ENCODE measurements around the gene A4GALT. TPM values are rescaled to one million over a fixed set of nuclear protein-coding genes. Genes with fewer than 3 reads are reported as not detected.

The A4GALT gene
- polyA plus RNA-seq, 3 donors = 5.3 to 55.2 (median 36.4) TPM

DNA sequence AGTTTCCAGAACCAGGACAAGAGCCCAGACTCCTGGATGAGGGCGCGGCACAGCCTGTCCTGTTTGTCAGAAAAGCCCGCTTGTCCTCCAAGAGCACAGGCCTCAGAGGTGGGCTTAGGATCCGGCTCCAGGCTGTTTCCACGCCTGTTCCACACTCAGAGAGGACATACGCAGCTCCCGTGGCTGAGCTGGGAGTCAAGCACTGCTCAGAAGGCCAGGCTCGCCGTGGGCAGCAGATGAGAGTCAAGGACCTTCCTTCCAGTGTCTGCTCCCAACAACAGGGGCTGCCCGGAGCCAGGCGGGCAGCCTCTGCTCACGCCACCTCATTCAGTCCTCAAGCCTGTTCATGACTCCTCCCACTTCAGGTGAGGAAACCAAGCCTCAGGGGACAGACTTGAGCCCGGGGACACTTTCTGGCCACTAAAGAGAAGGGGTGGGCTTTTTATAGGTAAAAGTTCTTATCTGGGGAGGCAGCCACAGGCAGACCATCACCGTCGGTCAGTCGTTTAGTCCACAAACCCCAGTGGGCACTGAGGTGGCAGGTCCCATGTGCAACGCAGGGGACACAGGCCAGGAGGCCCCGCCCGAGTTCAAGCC lies 75.2 kb downstream of the A4GALT start:
- WGBS, 3 donors = 41 to 51% (median 41%) methylated on average over 19 of the region's 19 CpGs
- no peak overlapping the region for H3K27ac ChIP-seq (ENCODE audit: low read depth, low read length)

DNA sequence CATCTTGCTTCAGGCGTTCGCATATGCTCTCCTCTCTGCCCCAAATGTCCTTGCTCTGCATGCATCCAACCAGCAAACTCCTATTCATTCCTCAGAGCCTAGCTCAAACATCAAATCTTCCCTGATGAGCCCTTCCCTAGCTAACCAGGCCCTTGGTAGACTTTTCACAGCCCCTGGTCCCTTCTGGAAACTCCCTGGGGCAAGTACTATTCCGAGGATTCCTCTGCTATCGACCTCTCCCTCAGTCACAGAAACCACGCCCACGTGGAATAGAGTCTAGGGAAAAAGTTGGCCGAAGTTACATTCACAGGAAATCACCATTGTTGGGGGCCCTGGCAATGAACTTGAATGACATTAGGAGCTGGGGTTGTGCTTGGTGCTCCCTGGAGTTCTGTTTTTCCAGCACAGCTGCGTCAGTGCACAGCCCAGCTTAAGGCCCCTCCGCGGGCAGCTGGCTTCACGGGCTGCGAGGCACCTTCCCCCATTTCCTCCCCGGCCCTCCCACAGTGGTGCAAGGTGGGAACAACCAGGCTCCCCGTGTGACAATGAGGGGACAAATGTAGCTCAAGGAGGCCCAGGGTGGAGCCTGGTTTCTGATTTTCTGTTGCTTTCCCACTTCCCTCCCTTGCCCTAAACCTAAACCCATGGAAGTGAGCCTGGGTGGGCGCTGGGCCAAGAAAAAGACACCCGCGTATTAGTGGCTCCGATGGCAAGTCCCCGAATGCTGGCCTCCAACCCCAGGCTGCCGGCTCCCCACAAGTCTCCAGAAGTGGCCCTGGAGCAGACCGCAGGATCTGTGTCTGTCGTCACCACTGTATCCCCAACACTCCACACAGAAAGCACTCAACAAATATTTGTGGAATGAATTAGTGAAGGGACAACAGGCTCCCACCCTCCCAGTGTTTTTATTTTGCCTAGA lies 76.0 kb downstream of the A4GALT start:
- 19 to 35% (median 22%) methylated on average over 22 of the region's 22 CpGs for WGBS, 3 donors
- no peak overlapping the region for H3K27ac ChIP-seq (ENCODE audit: low read depth, low read length)

DNA sequence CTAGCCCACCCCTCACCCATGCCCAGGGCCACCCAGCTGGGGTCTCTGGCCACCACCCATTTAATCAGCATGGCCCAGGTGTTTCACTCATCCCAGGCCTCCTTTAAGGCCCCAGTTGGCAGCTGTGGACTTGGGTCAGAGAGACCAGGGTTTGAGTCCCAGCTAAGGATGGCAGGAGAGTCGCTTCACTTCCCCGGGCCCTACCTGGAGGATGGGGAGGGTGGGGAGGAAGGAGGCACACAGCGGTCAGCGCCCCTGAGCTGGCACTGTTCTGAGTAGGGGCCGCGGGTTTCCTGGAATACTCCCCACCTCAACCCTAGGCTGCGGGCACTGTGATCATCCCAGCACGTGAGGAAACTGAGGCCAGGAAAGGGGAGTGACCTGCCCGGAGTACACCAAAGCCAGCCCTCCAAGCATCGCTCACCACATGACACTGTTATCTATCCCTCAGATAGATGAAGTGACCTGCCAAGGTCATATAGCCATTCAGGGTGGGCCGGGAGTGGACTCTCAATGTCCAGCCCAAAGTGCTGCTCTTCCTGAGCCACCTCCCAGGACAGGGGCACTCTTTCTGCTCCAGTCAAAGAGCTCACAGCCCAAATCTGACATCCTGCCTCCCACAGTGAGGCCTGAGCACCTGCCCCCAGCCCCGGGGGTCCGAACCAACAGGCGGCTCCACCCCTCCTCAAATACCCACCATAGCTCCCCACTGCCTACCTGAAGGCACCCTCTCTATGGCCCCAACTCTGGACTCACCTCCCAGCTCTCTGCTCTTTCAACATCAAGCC lies 76.8 kb downstream of the A4GALT start:
- WGBS, 3 donors = 79 to 84% (median 84%) methylated on average over 14 of the region's 14 CpGs
- H3K27ac ChIP-seq (ENCODE audit: low read depth, low read length) = no peak overlapping the region

DNA sequence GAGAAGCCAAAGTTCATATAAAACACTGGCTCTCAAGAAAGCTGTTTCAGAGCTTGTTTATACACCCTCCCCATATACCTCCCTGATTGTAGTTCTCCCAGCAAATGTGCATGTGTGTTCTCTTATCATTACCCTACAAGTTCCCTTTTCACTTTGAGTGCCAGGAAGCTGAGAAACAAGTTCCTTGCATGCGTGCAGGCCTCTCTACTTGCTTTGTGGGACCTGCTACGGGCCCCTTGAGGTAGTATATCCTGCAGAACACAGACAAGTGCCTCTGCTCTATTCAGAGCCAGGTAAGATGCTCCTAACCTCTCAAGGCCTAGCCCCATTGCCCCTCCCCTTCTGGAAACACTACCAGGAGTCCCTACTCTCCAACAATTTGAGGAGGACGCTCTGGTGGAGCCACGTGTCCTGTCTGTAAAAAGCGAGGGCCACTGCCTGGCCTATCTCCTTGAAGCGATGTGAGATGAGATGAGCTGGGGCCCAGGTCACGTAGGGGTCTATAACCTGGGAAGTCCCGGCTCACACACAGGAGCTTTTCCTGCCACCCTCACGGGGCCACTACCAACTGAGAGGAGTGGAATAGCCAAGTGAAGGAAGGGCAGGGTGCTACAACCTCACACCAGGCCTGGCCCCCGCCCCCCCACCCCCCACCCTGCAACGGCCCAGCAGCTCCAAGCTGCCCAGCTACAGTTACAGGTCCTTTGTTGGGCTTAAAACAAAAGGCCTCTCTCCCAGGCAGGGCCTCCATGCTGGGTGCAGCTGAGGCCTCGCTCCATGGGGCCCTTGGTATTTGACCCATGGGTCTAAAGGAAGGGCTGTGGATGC lies 77.7 kb downstream of the A4GALT start:
- 63 to 82% (median 64%) methylated on average over 11 to 12 of the region's 12 CpGs for WGBS, 3 donors
- no peak overlapping the region for H3K27ac ChIP-seq (ENCODE audit: low read depth, low read length)

Other genes with a start within 250 kb of the A4GALT start
- 10 to 100 TPM in 2 of 3 donors, 1 to 10 TPM in 1; 8.0 to 23.5 (median 12.9) TPM for gene RRP7A, start 201.1 kb downstream of the A4GALT start, polyA plus RNA-seq
- 1 to 10 TPM; 1.1 to 2.7 (median 1.4) TPM for gene SERHL2, start 166.9 kb downstream of the A4GALT start, polyA plus RNA-seq
- gene POLDIP3, start 106.0 kb downstream of the A4GALT start, polyA plus RNA-seq = 10 to 100 TPM; 27.4 to 32.6 (median 30.0) TPM
- gene ATP5MGL, start 80.3 kb downstream of the A4GALT start, polyA plus RNA-seq = not detected
- gene CYB5R3, start 71.5 kb downstream of the A4GALT start, polyA plus RNA-seq = 100 to 1,000 TPM in 2 of 3 donors, 10 to 100 TPM in 1; 77.4 to 398 (median 294) TPM
- 10 to 100 TPM; 23.1 to 59.1 (median 27.9) TPM for gene ARFGAP3, start 136.4 kb upstream of the A4GALT start, polyA plus RNA-seq

Measured in adipose tissue (tissue), 3 donors.